HCT116 (cell line): Measurements from ENCODE around the gene RBM20. TPM values are rescaled to one million over a fixed set of nuclear protein-coding genes. Genes with fewer than 3 reads are reported as not detected.

Experiments
- ATAC-seq: fragments of 200-7000 bp; cut with Tn5 transposase; 2 replicates; pipeline ENCODE4 v1.9.1; 2020; ENCODE audit warnings: mild to moderate bottlenecking, moderate library complexity
- BruUV-seq: library from RNA; stranded (reverse); fragments of 400-500 nt; replicated peaks from 2 replicates; lab custom pipeline; 2021; lab: Mats Ljungman, UMichigan
- CTCF ChIA-PET: fragments of 300-600 bp; sonication (Branson Sonifier 250); formaldehyde crosslinking; loops from one replicate; lab custom pipeline; 2021; ENCODE audit warnings: antibody characterized with exemption; lab: Charles Lee
- POLR2A ChIA-PET: fragments of 300-600, 350-600 bp; sonication (Branson Sonifier 250); formaldehyde crosslinking; loops from one replicate; lab custom pipeline; 2021; ENCODE audit warnings: antibody characterized with exemption; lab: Charles Lee
- RAD21 ChIA-PET, 2 experiments: fragments of 300-600 bp; sonication (Branson Sonifier 250); formaldehyde crosslinking; loops; one replicate each; lab custom pipeline; 2023; ENCODE audit warnings: low total read pairs in 2 of 2; ENCODE audit not compliant: uncharacterized antibody in 2 of 2, unreplicated experiment in 2 of 2, low non-redundant PET in 1 of 2; lab: Charles Lee
- DNase-seq: peaks from one replicate; pipeline ENCODE4 v3.0.0-alpha.2; 2010; ENCODE audit warnings: low read depth, low spot score
- H2AFZ ChIP-seq: fragments of 200-600 bp; shearing (Covaris generic), sonication (generic); 2 replicates; pipeline ENCODE4 v1.6.1; 2017; ENCODE audit warnings: low read depth, mixed run types, mixed read lengths, antibody characterized with exemption, low read length; ENCODE audit not compliant: poor library complexity, severe bottlenecking
- H3K27ac ChIP-seq: 2 replicates; pipeline ENCODE4 v1.5.1; 2012; ENCODE audit warnings: low read depth, low read length
- H3K27me3 ChIP-seq: fragments of 200-600 bp; sonication (generic); 2 replicates; pipeline ENCODE4 v1.6.1; 2016; ENCODE audit warnings: mixed run types, low read length, mixed read lengths; ENCODE audit not compliant: insufficient read depth
- H3K36me3 ChIP-seq, 2 experiments: fragments of 200-500 bp in 1 of 2; fragments of 200-600 bp in 1 of 2; sonication (Bioruptor generic) in 1 of 2; sonication (generic) in 1 of 2; 2 replicates each; pipeline versions ENCODE4 v1.5.1 to v1.6.1; 2014 to 2016; ENCODE audit warnings: low read length in 2 of 2, inconsistent platforms in 1 of 2, mixed read lengths in 1 of 2, mixed run types in 1 of 2; ENCODE audit not compliant: insufficient read depth in 2 of 2, control insufficient read depth in 1 of 2
- H3K4me1 ChIP-seq, 2 experiments: fragments of 200-600 bp in 1 of 2; sonication (generic) in 1 of 2; 2 replicates each; pipeline versions ENCODE4 v1.5.1 to v1.6.1; 2012 to 2017; ENCODE audit warnings: low read length in 2 of 2, inconsistent platforms in 1 of 2, mild to moderate bottlenecking in 1 of 2, mixed read lengths in 1 of 2, mixed run types in 1 of 2, moderate library complexity in 1 of 2; ENCODE audit not compliant: insufficient read depth in 2 of 2, control insufficient read depth in 1 of 2
- H3K4me2 ChIP-seq: fragments of 200-600 bp; sonication (generic); 2 replicates; pipeline ENCODE4 v1.6.1; 2017; ENCODE audit warnings: mixed run types, low read length, mixed read lengths
- H3K4me3 ChIP-seq, 2 experiments: fragments of 200-600 bp in 1 of 2; sonication (generic) in 1 of 2; replicated peaks in 1 of 2; 2 replicates each; pipeline ENCODE4 v1.5.1; 2011 to 2016; ENCODE audit warnings: low read length in 2 of 2, control low read depth in 1 of 2, low read depth in 1 of 2, mild to moderate bottlenecking in 1 of 2, mixed read lengths in 1 of 2, mixed run types in 1 of 2
- H3K79me2 ChIP-seq: fragments of 200-600 bp; sonication (generic); 2 replicates; pipeline ENCODE4 v1.6.1; 2017; ENCODE audit warnings: mild to moderate bottlenecking, mixed run types, low read length, moderate library complexity, mixed read lengths; ENCODE audit not compliant: insufficient read depth
- H3K9ac ChIP-seq: fragments of 200-600 bp; sonication (generic); 2 replicates; pipeline ENCODE4 v1.6.1; 2016; ENCODE audit warnings: low read length, mixed read lengths
- H3K9me2 ChIP-seq: fragments of 200-600 bp; sonication (generic), shearing (Covaris generic); 2 replicates; pipeline ENCODE4 v1.6.1; 2017; ENCODE audit warnings: mixed run types, mild to moderate bottlenecking, moderate library complexity; ENCODE audit not compliant: insufficient read depth
- H3K9me3 ChIP-seq, 2 experiments: fragments of 200-500 bp in 1 of 2; fragments of 200-600 bp in 1 of 2; sonication (Bioruptor generic) in 1 of 2; sonication (generic) in 1 of 2; 2 replicates each; pipeline ENCODE4 v1.6.1; 2014 to 2017; ENCODE audit warnings: low read length in 2 of 2, mixed read lengths in 2 of 2, inconsistent platforms in 1 of 2, low read depth in 1 of 2, mild to moderate bottlenecking in 1 of 2, mixed run types in 1 of 2, moderate library complexity in 1 of 2; ENCODE audit not compliant: control insufficient read depth in 1 of 2, insufficient read depth in 1 of 2
- H4K20me1 ChIP-seq: fragments of 200-600 bp; sonication (generic), shearing (Covaris generic); 2 replicates; pipeline ENCODE4 v1.6.1; 2017; ENCODE audit warnings: mixed run types, mild to moderate bottlenecking, moderate library complexity; ENCODE audit not compliant: insufficient read depth
- ATF3 ChIP-seq: IDR thresholded peaks from 2 replicates; pipeline ENCODE4 v1.6.1; 2012
- CEBPB ChIP-seq: IDR thresholded peaks from 2 replicates; pipeline ENCODE4 v1.6.1; 2012; ENCODE audit warnings: low read depth
- EGR1 ChIP-seq: IDR thresholded peaks from 2 replicates; pipeline ENCODE4 v1.6.1; 2012; ENCODE audit warnings: low read depth
- ELF1 ChIP-seq: IDR thresholded peaks from 2 replicates; pipeline ENCODE4 v1.6.1; 2012; ENCODE audit warnings: low read depth, borderline replicate concordance
- EZH2 ChIP-seq: fragments of 200-600 bp; sonication (generic); IDR thresholded peaks from 2 replicates; pipeline ENCODE4 v1.6.1; 2017; ENCODE audit warnings: antibody characterized with exemption, mixed run types
- FOSL1 ChIP-seq: IDR thresholded peaks from 2 replicates; pipeline ENCODE4 v1.6.1; 2012; ENCODE audit warnings: low read depth
- JUND ChIP-seq: IDR thresholded peaks from 2 replicates; pipeline ENCODE4 v1.6.1; 2012
- MAX ChIP-seq: IDR thresholded peaks from 2 replicates; pipeline ENCODE4 v1.6.1; 2012
- POLR2A ChIP-seq: IDR thresholded peaks from 2 replicates; pipeline ENCODE4 v1.7.0; 2011; ENCODE audit warnings: borderline replicate concordance; ENCODE audit not compliant: insufficient read depth, insufficient read length; ENCODE audit errors: extremely low read depth
- POLR2AphosphoS5 ChIP-seq: IDR thresholded peaks from 2 replicates; pipeline ENCODE4 v1.6.1; 2011; ENCODE audit warnings: mild to moderate bottlenecking, low read depth, low read length, moderate library complexity
- RAD21 ChIP-seq: IDR thresholded peaks from 2 replicates; pipeline ENCODE4 v1.6.1; 2012; ENCODE audit warnings: low read depth, mild to moderate bottlenecking
- REST ChIP-seq: IDR thresholded peaks from 2 replicates; pipeline ENCODE4 v1.6.1; 2012; ENCODE audit warnings: low read depth
- SIN3A ChIP-seq: IDR thresholded peaks from 2 replicates; pipeline ENCODE4 v1.6.1; 2012; ENCODE audit warnings: low read depth
- SP1 ChIP-seq: IDR thresholded peaks from 2 replicates; pipeline ENCODE4 v1.6.1; 2012; ENCODE audit warnings: low read depth
- SRF ChIP-seq: IDR thresholded peaks from 2 replicates; pipeline ENCODE4 v1.6.1; 2012; ENCODE audit warnings: low read depth
- TCF7L2 ChIP-seq: IDR thresholded peaks from 2 replicates; pipeline ENCODE4 v1.7.0; 2011; ENCODE audit warnings: borderline replicate concordance, inconsistent platforms; ENCODE audit not compliant: insufficient read depth, insufficient read length; ENCODE audit errors: extremely low read depth
- YY1 ChIP-seq: IDR thresholded peaks from 2 replicates; pipeline ENCODE4 v1.6.1; 2011; ENCODE audit warnings: low read length, low read depth, moderate library complexity, mild to moderate bottlenecking; ENCODE audit not compliant: insufficient replicate concordance; ENCODE audit errors: extremely low read depth
- ZBTB33 ChIP-seq: IDR thresholded peaks from 2 replicates; pipeline ENCODE4 v1.6.1; 2011; ENCODE audit warnings: mild to moderate bottlenecking, low read length, moderate library complexity; ENCODE audit not compliant: insufficient replicate concordance; ENCODE audit errors: extremely low read depth
- ZFX ChIP-seq: fragments of 450-650 bp; IDR thresholded peaks from 2 replicates; pipeline ENCODE4 v1.6.1; 2017
- ZNF274 ChIP-seq: fragments of 200-500 bp; sonication (Bioruptor generic); IDR thresholded peaks from 2 replicates; pipeline ENCODE4 v1.6.1; 2014; ENCODE audit warnings: mild to moderate bottlenecking, low read depth, low read length, inconsistent platforms
- intact Hi-C: fragments of 100-400 bp; cut with micrococcal nuclease; formaldehyde crosslinking; loops from 2 replicates; pipeline ENCODE4 v1.10.0; 2022
- total RNA-seq: library from RNA; stranded (reverse); gene quantifications from one replicate; pipeline ENCODE4 v1.2.1, GENCODE V29; 2021; ENCODE audit not compliant: unreplicated experiment

RBM20 gene
- total RNA-seq, 1 experiment from 2014 or later, result 2.0 TPM

GRCh38 chr10:110676016-110676415 lies 31.9 kb downstream of the RBM20 start:
- Histone ChIP-seq H3K79me2 (no peaks in the 10 kb centered on the region), H3K4me1 (peaks cover 3 to 11% of the 10 kb centered on the region in 2 experiments; a peak in 2 of 4 replicates), H3K9me3 (no peaks in the 10 kb centered on the region), H3K9ac (no peak overlapping the region), H2AFZ (no peak overlapping the region), H3K27ac (no peak overlapping the region), H3K4me2 (no peak overlapping the region), H3K9me2 (no peaks in the 10 kb centered on the region), H3K4me3 (no peak overlapping the region), H4K20me1 (no peaks in the 10 kb centered on the region), H3K36me3 (no peaks in the 10 kb centered on the region), H3K27me3 (no peaks in the 10 kb centered on the region)
- no TSS peak for BruUV-seq
- ChIA-PET RAD21 (no interaction called here), POLR2A (no interaction called here), CTCF (interaction anchor here (1.3 kb wide), 1 partner anchor 67 kb away, joined by 4 read pairs; no protein-coding TSS in a partner anchor)
- TF ChIP-seq POLR2A (no peak), FOSL1 (no peak), JUND (no peak), REST (no peak), ELF1 (no peak), EZH2 (no peak), RAD21 (no peak), ATF3 (no peak), POLR2AphosphoS5 (no peak), ZFX (no peak), TCF7L2 (no peak), YY1 (no peak), MAX (no peak), SRF (no peak), ZBTB33 (no peak), EGR1 (no peak), SIN3A (no peak), SP1 (no peak), CEBPB (no peak), ZNF274 (no peak)
- ATAC-seq, result no peak
- intact Hi-C loops, result no loop called here
- no peak for DNase-seq
